T-helper 22 cell (primary cell): ENCODE results near the gene MRPL18.

ENCODE experiments used
- DNase-seq: peaks from one replicate; pipeline ENCODE4 v3.0.0-alpha.2; 2020; ENCODE audit warnings: low read depth

The MRPL18 gene

DNA sequence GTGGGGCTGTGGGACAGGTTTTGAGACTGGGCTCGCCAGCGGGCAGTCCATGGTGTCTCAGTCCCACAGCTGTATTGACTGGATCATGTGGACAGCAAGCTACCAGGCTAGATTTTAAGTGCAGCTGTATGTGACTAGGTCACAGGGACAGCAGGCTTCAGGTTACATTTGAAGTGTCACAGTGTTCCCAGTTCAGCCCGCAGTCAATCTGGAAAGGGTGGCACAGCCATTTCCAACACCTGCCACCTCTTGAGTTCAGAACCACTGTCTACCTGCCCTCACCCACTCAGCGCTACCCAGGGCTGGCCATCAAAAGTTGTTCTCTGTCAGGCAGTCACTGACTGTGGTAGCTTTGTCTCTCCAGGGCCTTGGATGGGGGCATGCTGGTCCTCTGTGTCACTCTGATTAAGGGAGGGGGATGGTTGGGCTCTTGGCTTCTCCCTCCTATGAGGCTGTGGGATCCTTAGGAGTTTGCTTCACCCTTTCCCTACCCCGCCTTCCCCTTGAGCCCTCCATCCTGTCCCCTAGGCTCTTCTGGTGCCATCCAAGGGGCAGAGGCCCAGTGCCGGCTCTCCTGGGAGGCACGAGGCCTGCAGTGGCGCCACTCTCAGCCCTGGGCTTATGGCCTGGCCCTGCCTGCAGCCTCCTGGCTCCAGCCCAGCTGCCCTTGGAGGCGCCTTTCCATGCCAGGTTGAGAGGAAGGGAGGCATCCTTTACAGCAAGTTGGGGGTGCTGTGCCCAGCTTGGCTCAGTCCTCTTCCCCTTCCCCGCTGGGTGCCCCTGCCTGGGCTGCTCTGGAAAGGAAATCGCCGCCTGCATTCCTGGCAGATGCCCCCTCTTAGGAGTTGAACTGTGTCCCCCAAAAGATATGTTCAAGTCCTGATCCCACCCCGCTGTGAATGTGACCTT lies 54.7 kb downstream of the MRPL18 start:
- DNase-seq = no peak
